HEK293 (cell line): ENCODE measurements around the gene LTB4R.

Source experiments
- PBX3 ChIP-seq: sonication (generic); formaldehyde crosslinking; IDR thresholded peaks from 2 replicates; pipeline ENCODE4 v1.8.1; 2022; ENCODE audit warnings: mild to moderate bottlenecking, moderate library complexity, missing genetic modification reagents
- YY1 ChIP-seq: fragments of 450-650 bp; formaldehyde crosslinking; IDR thresholded peaks from 2 replicates; pipeline ENCODE4 v1.5.1; 2018; ENCODE audit warnings: missing biosample characterization, missing genetic modification characterization
- ZNF175 ChIP-seq: fragments of 450-650 bp; formaldehyde crosslinking; IDR thresholded peaks from 2 replicates; pipeline ENCODE4 v1.5.1; 2016; ENCODE audit warnings: missing biosample characterization, missing genetic modification characterization
- ZNF2 ChIP-seq: fragments of 450-650 bp; formaldehyde crosslinking; IDR thresholded peaks from 2 replicates; pipeline ENCODE4 v1.5.1; 2016; ENCODE audit warnings: missing biosample characterization, missing genetic modification characterization
- ZNF350 ChIP-seq: fragments of 450-650 bp; formaldehyde crosslinking; IDR thresholded peaks from 2 replicates; pipeline ENCODE4 v1.5.0; 2017; ENCODE audit warnings: missing biosample characterization, mild to moderate bottlenecking, missing genetic modification characterization
- ZNF473 ChIP-seq: fragments of 450-650 bp; formaldehyde crosslinking; IDR thresholded peaks from 2 replicates; pipeline ENCODE4 v1.5.1; 2017; ENCODE audit warnings: missing biosample characterization, missing genetic modification characterization
- ZNF639 ChIP-seq: fragments of 450-650 bp; formaldehyde crosslinking; IDR thresholded peaks from 2 replicates; pipeline ENCODE4 v1.5.1; 2016; ENCODE audit warnings: missing biosample characterization, missing genetic modification characterization
- ZNF768 ChIP-seq: fragments of 450-650 bp; formaldehyde crosslinking; IDR thresholded peaks from 2 replicates; pipeline ENCODE4 v1.5.1; 2018; ENCODE audit warnings: missing biosample characterization, mild to moderate bottlenecking, missing genetic modification characterization
- ZNF777 ChIP-seq: fragments of 450-650 bp; formaldehyde crosslinking; IDR thresholded peaks from 2 replicates; pipeline ENCODE4 v1.5.1; 2017; ENCODE audit warnings: missing biosample characterization, missing genetic modification characterization, borderline replicate concordance
- ZNF792 ChIP-seq: fragments of 450-650 bp; formaldehyde crosslinking; IDR thresholded peaks from 2 replicates; pipeline ENCODE4 v1.5.1; 2016; ENCODE audit warnings: missing biosample characterization, missing genetic modification characterization
- TF ChIP-seq, protein P1 (sequence below): fragments of 450-650 bp; formaldehyde crosslinking; IDR thresholded peaks from 2 replicates; pipeline ENCODE4 v1.5.1; 2017; ENCODE audit warnings: missing biosample characterization, missing genetic modification characterization
- TF ChIP-seq, protein P2 (sequence below): fragments of 450-650 bp; formaldehyde crosslinking; IDR thresholded peaks from 2 replicates; pipeline ENCODE4 v1.5.1; 2016; ENCODE audit warnings: missing biosample characterization, missing genetic modification characterization

DNA sequence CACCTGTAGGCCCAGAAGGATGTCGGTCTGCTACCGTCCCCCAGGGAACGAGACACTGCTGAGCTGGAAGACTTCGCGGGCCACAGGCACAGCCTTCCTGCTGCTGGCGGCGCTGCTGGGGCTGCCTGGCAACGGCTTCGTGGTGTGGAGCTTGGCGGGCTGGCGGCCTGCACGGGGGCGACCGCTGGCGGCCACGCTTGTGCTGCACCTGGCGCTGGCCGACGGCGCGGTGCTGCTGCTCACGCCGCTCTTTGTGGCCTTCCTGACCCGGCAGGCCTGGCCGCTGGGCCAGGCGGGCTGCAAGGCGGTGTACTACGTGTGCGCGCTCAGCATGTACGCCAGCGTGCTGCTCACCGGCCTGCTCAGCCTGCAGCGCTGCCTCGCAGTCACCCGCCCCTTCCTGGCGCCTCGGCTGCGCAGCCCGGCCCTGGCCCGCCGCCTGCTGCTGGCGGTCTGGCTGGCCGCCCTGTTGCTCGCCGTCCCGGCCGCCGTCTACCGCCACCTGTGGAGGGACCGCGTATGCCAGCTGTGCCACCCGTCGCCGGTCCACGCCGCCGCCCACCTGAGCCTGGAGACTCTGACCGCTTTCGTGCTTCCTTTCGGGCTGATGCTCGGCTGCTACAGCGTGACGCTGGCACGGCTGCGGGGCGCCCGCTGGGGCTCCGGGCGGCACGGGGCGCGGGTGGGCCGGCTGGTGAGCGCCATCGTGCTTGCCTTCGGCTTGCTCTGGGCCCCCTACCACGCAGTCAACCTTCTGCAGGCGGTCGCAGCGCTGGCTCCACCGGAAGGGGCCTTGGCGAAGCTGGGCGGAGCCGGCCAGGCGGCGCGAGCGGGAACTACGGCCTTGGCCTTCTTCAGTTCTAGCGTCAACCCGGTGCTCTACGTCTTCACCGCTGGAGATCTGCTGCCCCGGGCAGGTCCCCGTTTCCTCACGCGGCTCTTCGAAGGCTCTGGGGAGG is at the start of gene LTB4R:
- TF ChIP-seq, protein P1, sequence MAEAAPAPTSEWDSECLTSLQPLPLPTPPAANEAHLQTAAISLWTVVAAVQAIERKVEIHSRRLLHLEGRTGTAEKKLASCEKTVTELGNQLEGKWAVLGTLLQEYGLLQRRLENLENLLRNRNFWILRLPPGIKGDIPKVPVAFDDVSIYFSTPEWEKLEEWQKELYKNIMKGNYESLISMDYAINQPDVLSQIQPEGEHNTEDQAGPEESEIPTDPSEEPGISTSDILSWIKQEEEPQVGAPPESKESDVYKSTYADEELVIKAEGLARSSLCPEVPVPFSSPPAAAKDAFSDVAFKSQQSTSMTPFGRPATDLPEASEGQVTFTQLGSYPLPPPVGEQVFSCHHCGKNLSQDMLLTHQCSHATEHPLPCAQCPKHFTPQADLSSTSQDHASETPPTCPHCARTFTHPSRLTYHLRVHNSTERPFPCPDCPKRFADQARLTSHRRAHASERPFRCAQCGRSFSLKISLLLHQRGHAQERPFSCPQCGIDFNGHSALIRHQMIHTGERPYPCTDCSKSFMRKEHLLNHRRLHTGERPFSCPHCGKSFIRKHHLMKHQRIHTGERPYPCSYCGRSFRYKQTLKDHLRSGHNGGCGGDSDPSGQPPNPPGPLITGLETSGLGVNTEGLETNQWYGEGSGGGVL (tag by site-specific recombination): no peak
- no peak for TF ChIP-seq ZNF350 (tag by site-specific recombination)
- TF ChIP-seq ZNF639 (tag by site-specific recombination): no peak
- no peak for TF ChIP-seq PBX3 (CRISPR knock-in tag)
- TF ChIP-seq ZNF792 (tag by site-specific recombination): no peak
- TF ChIP-seq YY1 (tag by site-specific recombination): no peak
- TF ChIP-seq, protein P2, sequence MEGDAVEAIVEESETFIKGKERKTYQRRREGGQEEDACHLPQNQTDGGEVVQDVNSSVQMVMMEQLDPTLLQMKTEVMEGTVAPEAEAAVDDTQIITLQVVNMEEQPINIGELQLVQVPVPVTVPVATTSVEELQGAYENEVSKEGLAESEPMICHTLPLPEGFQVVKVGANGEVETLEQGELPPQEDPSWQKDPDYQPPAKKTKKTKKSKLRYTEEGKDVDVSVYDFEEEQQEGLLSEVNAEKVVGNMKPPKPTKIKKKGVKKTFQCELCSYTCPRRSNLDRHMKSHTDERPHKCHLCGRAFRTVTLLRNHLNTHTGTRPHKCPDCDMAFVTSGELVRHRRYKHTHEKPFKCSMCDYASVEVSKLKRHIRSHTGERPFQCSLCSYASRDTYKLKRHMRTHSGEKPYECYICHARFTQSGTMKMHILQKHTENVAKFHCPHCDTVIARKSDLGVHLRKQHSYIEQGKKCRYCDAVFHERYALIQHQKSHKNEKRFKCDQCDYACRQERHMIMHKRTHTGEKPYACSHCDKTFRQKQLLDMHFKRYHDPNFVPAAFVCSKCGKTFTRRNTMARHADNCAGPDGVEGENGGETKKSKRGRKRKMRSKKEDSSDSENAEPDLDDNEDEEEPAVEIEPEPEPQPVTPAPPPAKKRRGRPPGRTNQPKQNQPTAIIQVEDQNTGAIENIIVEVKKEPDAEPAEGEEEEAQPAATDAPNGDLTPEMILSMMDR: no peak
- no peak for TF ChIP-seq ZNF768 (tag by site-specific recombination)
- no peak for TF ChIP-seq ZNF777
- no peak for TF ChIP-seq ZNF2
- TF ChIP-seq ZNF473 (tag by site-specific recombination): no peak
- TF ChIP-seq ZNF175 (tag by site-specific recombination): no peak
